Panc1 (cell line): ENCODE data around the gene KRTAP9-1.

Experiments
- CTCF ChIP-seq: fragments of 450-650 bp; IDR thresholded peaks from 2 replicates; pipeline ENCODE4 v1.5.1; 2017; ENCODE audit warnings: mild to moderate bottlenecking
- POLR2AphosphoS5 ChIP-seq: IDR thresholded peaks from 2 replicates; pipeline ENCODE4 v1.6.1; 2012; ENCODE audit warnings: mild to moderate bottlenecking, low read depth, low read length, moderate library complexity
- SIN3A ChIP-seq: IDR thresholded peaks from 2 replicates; pipeline ENCODE4 v1.6.1; 2012; ENCODE audit warnings: low read depth, mild to moderate bottlenecking, low read length, moderate library complexity, borderline replicate concordance; ENCODE audit not compliant: insufficient read depth
- TCF7L2 ChIP-seq: IDR thresholded peaks from 2 replicates; pipeline ENCODE4 v1.6.1; 2011; ENCODE audit warnings: mild to moderate bottlenecking, low read depth, low read length, inconsistent platforms
- TF ChIP-seq, protein P1 (sequence below), 2 experiments: IDR thresholded peaks; 2 replicates each; pipeline ENCODE4 v1.6.1; 2011 to 2012; ENCODE audit warnings: low read depth in 2 of 2, control low read depth in 1 of 2, low read length in 1 of 2, mild to moderate bottlenecking in 1 of 2, moderate library complexity in 1 of 2; ENCODE audit not compliant: insufficient read depth in 1 of 2

DNA sequence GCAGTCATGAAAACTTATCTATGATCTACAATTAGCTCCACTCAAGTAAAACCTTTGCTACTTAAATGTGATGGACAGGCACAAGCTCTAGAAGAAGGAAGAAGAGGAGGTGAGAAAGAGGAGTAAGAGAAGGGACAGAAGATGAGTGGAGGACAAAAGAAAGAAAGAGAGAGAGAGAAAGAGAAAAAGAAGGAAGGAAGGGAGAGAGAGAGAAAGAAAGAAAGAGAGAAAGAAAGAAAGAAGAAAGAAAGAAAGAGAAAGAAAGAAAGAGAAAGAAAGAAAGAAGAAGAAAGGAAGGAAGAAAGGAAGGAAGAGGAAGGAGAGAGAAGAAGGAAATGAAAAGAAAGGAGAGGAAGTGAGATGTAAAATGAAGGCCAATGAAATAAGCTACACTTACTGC, 40.4 kb downstream of the KRTAP9-1 start:
- TF ChIP-seq CTCF (no peak), SIN3A (no peak), POLR2AphosphoS5 (no peak), TCF7L2 (no peak)
- TF ChIP-seq, protein P1, sequence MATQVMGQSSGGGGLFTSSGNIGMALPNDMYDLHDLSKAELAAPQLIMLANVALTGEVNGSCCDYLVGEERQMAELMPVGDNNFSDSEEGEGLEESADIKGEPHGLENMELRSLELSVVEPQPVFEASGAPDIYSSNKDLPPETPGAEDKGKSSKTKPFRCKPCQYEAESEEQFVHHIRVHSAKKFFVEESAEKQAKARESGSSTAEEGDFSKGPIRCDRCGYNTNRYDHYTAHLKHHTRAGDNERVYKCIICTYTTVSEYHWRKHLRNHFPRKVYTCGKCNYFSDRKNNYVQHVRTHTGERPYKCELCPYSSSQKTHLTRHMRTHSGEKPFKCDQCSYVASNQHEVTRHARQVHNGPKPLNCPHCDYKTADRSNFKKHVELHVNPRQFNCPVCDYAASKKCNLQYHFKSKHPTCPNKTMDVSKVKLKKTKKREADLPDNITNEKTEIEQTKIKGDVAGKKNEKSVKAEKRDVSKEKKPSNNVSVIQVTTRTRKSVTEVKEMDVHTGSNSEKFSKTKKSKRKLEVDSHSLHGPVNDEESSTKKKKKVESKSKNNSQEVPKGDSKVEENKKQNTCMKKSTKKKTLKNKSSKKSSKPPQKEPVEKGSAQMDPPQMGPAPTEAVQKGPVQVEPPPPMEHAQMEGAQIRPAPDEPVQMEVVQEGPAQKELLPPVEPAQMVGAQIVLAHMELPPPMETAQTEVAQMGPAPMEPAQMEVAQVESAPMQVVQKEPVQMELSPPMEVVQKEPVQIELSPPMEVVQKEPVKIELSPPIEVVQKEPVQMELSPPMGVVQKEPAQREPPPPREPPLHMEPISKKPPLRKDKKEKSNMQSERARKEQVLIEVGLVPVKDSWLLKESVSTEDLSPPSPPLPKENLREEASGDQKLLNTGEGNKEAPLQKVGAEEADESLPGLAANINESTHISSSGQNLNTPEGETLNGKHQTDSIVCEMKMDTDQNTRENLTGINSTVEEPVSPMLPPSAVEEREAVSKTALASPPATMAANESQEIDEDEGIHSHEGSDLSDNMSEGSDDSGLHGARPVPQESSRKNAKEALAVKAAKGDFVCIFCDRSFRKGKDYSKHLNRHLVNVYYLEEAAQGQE (IDR thresholded peaks at IDR 0.05; ENCODE audit: insufficient read depth in 1 of 2, low read depth in 2 of 2, low read length in 1 of 2) = no peak
